Retina (tissue), 1 donor: ENCODE measurements around the gene PRKCZ.

ENCODE experiments used
- DNase-seq: peaks from one replicate; pipeline ENCODE4 v3.0.0-alpha.2; 2016

Gene PRKCZ

GRCh38 chr1:2124446-2125198 is 74.4 kb downstream of the PRKCZ start:
- DNase-seq = no peak

DNA sequence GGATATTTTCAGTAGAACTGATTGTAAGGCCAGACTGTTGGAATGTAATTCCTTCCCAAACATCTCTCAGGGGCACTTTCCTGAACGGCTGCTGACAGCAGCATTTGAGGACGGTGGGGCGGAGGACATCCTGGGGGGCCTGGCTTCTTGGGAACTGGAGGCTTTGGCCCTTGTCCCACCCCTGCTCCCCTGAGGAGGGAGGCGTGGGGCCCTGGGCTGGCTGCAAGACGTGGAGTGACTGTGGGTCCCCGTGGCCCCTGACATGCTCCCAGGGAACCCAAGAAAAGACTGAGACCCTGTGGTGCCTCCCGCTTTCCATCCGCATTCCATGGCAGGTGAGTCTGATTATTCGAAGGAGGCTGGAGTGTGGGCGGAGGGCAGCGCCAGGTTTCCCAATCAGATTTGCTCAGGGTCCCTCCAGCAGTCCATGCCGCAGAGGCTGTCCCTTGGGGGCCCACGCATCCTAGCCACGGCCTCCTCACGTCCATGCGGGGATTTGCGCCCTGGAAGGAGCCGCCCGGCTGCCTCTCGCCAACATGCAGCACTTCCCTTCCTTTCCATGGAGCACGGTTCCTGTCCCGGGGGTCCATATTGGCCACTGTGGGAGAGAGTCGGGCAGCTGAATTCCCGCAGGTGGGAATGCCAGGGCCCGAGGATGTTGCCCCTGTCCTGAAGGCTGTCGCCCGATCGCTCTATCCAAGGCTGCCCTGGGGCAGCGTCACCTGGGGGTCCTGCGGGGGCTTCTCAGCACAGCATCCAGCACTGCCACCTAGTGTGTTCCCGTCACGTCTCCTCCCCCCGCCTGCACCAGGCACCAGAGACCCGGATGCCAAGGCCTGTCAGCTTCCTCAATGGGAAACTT is 75.4 kb downstream of the PRKCZ start:
- no peak for DNase-seq

- DNase-seq = no peak
Measured at GRCh38 chr1:2126331-2127186, 76.3 kb downstream of the PRKCZ start.

GRCh38 chr1:2127187-2128145 is 77.3 kb downstream of the PRKCZ start:
- no peak for DNase-seq

GRCh38 chr1:2128189-2128901 is 78.1 kb downstream of the PRKCZ start:
- no peak for DNase-seq

DNA sequence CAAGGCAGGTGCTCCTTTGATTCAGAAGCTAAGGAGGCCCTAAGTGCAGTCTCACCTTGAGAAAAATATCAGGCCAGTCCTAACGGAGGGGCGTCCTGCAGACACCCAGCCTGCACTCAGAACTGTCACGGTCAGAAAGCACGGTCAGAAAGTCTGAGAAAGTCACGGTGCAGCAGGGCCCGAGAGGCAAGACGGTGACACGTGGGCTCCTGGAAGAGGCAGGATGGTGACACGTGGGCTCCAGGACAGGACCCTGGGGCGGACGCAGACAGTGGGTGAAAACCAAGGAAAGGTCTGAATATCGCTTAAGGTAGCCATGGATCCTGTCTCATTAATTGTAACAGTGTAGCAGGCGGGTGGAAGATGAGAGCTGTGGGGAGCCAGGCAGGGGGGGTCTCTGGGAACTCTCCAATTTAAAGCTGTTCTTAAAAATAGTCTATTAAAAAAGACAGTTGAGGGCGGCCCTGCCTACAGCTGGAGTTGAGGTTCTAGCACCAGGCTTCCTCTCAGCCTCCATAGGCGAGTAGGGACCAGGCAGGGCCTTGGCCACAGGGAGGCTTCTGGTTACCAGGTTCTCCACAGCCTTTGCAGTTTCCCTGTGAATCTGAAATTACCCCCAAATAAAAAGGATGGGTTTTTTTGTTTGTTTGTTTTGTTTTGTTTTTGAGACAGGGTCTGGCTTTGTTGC is 79.2 kb downstream of the PRKCZ start:
- DNase-seq = no peak

DNA sequence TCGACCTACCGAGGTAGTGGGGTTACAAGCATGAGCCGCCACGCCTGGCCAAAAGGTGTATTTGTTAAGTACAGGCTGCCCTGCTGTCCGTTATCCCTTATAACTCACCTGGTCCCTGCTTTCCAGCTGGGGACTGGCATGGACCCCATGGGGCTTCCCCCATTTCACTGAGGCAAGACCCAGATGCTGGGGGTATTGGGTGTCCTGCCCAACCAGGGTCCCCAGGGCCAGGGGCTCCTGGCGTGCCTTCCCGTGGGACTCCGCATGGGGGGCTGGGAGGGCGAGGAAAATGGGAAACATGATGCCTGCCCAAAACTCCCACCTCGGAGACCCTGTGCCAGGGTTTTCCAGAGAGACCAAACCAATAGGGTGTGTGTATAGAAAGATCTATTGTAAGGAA is 79.9 kb downstream of the PRKCZ start:
- DNase-seq = no peak

DNA sequence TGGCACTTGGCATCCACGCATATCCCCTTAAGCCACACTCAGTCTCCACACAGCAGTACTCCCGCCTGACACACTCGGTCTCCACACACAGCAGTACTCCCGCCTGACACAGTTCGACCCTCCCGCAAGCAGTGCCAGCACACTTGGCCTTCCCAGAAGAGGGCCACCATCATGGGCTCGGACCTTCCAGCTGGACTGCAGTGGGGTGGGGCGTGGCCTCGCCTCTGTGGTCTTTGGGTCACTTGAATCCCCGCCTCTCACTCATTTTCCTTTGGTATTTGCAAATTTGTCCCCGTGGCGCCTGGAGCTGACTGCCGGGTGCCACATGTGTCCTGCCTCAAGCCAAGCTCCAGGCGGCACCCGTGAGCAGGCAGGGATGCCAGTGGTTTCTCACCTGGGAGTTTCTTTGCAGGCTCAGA is 80.7 kb downstream of the PRKCZ start:
- DNase-seq = no peak

GRCh38 chr1:2132222-2133038 is 82.2 kb downstream of the PRKCZ start:
- DNase-seq = peak; percentile 78

DNA sequence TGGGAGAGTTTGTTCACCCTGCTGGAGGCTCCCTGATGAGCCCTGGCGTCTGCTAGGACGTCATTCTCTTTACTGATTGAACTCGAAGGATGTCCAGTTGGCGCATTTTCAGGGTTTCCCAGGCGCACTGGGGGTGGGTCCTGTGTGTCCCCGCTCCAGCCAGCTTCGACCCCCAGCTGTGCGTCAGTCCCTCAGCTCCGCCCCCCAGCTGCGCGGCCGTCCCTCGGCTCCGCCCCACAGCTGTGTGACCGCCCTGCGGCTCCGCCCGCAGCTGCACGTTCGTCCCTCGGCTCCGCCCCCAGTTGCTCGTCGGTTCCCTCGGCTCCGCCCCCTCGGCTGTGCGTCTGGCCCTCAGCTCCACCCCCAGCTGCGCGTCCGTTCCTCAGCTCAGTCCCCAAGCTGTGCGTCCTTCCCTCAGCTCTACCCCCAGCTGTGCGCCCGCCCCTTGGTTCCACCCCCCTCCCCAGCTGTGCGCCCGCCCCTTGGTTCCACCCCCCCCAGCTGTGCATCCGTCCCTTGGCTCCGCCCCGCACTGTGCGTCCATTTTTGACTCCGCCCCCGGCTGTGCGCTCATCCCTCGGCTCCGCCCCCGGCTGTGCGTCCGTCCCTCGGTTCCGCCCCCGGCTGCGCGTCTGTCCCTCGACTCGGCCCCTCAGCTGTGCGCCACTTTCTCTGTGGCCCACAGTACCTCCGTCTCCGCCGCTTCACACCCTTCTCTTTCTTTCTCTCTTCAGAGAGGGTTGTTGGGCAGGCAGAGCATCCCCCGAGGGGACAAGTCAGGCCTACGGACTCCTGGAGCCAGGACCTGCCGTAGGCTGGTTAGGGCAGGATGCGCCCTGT is 83.0 kb downstream of the PRKCZ start:
- DNase-seq = peak; percentile 95

DNA sequence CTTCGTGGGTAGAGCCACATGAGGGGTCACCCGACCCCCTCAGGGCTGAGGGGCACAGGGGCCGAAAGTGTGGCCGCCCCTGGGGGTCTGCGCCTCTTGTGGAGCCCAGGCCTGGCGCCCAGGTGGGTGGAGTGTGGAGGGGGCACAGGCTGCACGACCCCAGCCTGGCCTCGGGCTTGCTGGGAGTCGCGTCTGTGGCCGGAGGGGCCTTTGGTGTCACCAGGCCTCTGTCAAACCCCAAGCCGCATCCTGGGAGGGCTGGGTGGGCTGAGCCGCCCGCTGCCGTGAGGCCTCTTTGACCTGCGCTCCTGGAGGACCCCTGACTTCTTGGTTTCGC is 83.6 kb downstream of the PRKCZ start:
- no peak for DNase-seq

DNA sequence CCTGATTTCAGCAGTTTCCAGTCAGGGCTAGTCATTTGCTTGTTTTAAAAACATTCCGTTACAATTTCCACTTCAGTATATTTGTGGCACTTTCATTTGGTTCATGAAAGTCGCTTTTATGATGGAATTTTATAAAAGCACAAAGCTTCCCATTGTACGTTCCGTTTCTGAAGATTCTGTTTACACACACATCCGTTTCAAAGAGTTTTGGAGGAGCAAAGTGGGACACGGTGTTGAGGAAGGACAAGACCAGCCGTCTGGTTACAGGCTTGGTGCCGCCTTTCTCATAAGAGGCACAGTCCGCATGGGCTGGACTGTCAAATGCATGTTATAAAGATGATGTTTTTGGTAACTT is 84.0 kb downstream of the PRKCZ start:
- DNase-seq = peak; percentile 38

DNA sequence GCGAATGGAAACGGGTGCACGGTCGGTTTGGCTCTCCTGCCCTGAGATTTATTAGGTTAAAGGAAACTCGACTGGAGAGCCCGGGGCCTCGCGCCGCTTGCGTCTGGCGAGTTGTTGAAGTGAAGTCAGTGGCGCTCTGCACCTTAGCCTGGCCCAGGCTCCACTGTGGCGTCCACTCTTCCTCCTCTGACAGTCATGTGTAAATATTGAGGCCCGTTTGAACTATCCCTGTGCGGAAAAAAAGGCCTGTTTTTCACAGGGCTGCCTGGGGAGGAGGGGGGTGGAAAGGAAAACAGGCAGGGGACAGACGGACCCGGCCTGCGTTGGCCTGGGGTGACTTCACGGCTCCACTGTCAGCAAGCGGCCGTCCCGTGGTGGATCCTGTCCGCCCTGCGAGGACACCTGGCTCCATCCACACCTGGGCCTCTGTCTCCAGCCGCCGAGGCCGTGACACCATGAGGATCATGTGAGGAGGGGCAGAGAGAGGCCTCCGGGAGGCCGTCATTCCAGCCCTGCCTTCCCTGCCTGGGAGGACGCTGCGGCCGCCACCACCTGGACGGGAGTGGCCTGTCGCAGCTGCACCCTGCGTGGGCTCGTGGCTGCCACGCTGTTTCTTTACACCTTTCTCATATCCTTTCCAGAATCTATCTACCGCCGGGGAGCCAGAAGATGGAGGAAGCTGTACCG is 84.6 kb downstream of the PRKCZ start:
- DNase-seq = peak; percentile 51

GRCh38 chr1:2135441-2135841 is 85.2 kb downstream of the PRKCZ start:
- DNase-seq = peak; percentile 81

GRCh38 chr1:2135941-2136340 is 85.7 kb downstream of the PRKCZ start:
- no peak for DNase-seq

DNA sequence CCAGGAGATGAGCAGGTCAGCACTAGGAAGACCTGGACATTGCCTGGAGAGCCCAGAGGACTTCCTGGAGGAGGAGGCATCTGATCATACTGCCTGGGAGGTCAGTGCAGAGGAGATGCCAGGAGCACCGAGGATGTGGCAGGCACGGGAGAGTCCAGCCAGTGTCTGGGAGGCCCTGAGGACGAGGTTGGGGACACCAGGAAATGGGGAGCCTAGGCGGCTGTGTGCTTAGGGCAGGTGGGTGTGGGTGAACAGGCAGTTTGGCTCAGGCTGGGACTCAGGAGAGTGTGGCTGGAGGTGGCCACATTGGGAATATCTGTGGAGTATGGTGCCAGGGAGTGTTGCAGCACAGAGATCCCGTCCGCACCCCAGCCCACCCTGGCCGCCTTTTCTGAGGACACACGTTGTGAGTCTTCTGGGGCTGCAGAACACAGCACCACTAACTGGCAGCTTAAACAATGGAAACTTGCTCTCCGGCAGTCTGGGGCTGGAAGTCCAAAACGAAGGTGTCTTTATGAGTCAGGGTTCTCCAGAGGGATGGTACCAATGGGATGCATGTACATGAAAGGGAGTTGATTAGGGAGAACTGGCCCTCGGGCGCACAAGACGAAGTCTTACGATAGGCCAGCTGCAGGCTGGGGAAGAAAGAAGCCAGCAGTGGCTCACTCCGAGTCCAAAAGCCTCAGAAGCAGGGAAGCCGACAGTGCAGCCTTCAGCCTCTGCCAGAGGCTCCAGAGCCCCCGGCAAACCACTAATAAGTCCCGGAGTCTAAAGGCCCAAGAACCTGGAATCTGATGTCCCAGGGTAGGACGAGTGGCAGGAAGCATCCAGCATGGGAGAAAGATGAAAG is 86.4 kb downstream of the PRKCZ start:
- no peak for DNase-seq
